Omental fat pad (tissue), 4 donors: ENCODE data around the gene CSF2. TPM values are rescaled to one million over a fixed set of nuclear protein-coding genes. Genes with fewer than 3 reads are reported as not detected.
A peak's percentile ranks its signal among the peaks of the same experiment; 100 is the strongest.

Experiments used
- ATAC-seq: fragments of 150-250 bp; one replicate; pipeline ENCODE4 v1.9.1; 2016; ENCODE audit warnings: mild to moderate bottlenecking, moderate library complexity; ENCODE audit not compliant: low FRiP score
- DNase-seq: peaks from one replicate; pipeline ENCODE4 v3.0.0-alpha.2; 2019; ENCODE audit warnings: low spot score
- total RNA-seq, 4 donors: library from RNA; depleted of rRNA; stranded (reverse); fragments of >200 nt; gene quantifications; one replicate each; pipeline ENCODE4 v1.1.0, GENCODE V29; 2016
- TF ChIP-seq, protein P1 (sequence below), 3 donors: fragments of 450-650 bp; IDR thresholded peaks; one replicate each; pipeline ENCODE4 v1.5.1; 2016 to 2017; ENCODE audit warnings: antibody characterized with exemption in 3 of 3, mild to moderate bottlenecking in 3 of 3, moderate library complexity in 2 of 3

The CSF2 gene
- total RNA-seq, 4 donors from 2014 or later, result not detected

GRCh38 chr5:132064738-132065331, 8.8 kb upstream of the CSF2 start:
- ATAC-seq, result no peak
- TF ChIP-seq, protein P1, sequence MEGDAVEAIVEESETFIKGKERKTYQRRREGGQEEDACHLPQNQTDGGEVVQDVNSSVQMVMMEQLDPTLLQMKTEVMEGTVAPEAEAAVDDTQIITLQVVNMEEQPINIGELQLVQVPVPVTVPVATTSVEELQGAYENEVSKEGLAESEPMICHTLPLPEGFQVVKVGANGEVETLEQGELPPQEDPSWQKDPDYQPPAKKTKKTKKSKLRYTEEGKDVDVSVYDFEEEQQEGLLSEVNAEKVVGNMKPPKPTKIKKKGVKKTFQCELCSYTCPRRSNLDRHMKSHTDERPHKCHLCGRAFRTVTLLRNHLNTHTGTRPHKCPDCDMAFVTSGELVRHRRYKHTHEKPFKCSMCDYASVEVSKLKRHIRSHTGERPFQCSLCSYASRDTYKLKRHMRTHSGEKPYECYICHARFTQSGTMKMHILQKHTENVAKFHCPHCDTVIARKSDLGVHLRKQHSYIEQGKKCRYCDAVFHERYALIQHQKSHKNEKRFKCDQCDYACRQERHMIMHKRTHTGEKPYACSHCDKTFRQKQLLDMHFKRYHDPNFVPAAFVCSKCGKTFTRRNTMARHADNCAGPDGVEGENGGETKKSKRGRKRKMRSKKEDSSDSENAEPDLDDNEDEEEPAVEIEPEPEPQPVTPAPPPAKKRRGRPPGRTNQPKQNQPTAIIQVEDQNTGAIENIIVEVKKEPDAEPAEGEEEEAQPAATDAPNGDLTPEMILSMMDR (IDR thresholded peaks at IDR 0.05), result peak in 1 of 3 donors; percentile 87
- DNase-seq, result peak; percentile 83

- TF ChIP-seq, protein P1 (IDR thresholded peaks at IDR 0.05), result no peak
- ATAC-seq, result no peak
- no peak for DNase-seq
Measured at GRCh38 chr5:132065351-132065937, 8.1 kb upstream of the CSF2 start.

DNA sequence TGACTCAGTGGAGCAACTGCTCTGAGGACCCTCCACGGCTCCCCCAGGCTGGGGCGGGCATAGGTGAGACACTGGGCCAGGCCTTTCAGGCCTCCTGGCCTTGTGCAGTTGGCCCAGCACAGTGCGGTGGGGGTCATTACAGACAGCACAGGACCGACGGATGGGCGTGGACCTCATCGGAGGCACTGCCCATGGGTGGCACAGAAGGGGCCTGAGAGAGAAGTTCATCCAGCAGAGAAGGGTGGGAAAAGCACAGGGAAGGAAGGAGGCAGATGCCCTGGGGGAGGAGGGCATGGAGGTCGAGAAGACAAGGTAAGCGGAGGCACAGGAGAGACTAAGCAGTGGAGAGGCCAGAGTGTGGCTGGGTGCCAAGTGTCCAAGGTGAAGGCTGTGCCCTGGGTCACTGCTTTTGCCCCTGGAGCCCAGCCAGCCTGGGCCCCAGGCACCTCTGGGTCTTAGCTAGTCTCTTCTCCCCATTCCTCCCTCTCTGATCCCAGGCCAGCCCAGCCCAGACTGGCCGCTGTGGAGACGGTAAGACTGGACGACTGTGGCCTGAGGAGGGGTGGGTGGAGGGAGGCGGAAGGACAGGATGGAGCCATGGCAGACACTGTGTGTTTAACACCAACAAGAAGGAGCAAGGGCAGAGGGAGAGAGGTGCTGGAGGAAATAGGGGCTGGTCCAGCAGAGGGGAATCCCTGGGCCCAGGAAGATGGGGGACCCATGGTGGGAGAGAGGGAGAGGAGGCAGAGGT, 7.5 kb upstream of the CSF2 start:
- TF ChIP-seq, protein P1 (IDR thresholded peaks at IDR 0.05), result no peak
- ATAC-seq (no peak), DNase-seq (no peak)

DNA sequence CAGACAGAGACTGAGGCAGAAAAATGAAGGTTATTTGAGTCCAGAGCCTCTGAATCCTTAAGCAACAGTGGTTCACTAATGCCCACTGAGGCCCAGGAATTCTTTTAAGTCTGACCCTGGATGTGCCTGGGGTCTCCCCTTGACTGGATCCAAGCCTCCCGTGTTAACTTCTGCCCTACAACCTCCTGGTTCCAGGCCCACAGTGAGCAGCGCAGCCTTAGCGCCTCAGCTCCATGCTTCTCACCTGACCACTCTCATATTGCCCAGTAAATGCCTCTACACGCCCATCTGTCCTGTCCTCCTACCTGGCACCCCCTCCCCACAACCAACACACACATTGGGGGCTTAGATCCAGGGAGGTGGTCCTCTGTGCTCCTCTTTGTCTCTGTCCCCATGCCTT, 6.7 kb upstream of the CSF2 start:
- TF ChIP-seq, protein P1 (IDR thresholded peaks at IDR 0.05), result no peak
- no peak for ATAC-seq
- no peak for DNase-seq

DNA sequence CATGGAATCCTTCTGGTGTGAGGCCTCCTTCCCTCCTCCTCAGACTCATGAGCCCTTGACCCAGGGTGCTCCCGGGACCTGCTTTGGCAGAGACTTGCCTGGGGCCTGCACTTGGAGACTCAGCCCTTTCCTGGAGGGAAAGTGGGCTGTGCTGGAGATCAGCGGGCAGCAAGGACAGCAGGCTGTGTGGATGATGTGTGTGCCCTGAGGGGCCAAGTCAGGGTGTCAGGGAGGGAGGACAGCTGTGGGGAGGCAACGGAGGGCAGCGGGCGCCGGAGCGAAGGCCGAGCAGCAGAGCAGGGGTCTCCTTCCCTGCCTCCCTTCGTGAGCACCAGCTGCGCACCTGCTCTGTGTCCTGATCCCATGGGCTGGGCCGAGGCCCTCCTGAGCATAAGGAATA, 6.1 kb upstream of the CSF2 start:
- no peak for ATAC-seq
- no peak for DNase-seq
- TF ChIP-seq, protein P1 (IDR thresholded peaks at IDR 0.05), result no peak

DNA sequence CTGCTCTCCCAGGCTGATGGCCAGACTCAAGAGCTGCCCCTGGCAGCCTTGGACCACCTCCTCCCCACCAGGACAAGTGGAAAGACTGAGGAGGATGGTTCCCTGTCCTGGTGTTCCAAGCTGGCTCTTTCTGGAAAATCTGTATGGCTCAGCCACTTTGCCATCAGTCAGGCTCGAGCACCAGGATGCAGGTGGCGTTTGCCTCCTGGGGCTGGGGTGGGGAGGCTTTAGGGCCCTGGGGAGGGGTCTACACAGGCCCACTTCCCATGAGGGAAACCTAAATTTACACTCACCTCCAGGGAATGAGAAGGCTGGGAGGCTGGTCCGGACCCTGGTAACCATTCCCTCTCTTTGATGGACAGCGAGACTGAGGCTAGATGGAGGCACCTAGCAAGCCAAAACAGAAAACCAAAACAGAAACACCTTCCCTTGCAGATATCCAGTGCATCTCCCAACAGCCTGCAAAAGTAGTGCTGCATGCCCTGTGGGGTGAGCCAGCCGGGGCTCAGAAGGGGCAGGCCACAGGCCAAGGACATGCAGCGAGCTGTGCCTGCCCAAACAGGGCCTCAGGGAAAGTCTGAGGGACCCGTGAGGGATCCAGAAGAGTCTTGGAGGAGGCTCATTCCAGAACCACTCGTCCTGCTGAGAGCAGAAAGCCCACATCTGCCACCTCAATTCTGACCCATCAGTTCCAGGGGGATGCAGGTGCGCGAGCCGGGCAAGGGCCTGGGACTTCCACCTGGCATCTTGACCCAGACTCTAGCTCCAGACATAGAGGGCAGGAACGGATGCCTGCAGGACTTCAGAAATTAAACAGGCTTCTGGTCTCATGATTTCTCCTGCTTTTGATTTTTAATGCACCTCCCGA, 5.4 kb upstream of the CSF2 start:
- no peak for ATAC-seq
- no peak for DNase-seq

More for the DNA sequence above, 5.4 kb upstream of the CSF2 start:
- TF ChIP-seq, protein P1 (IDR thresholded peaks at IDR 0.05), result no peak
